Measurements from ENCODE around the gene PLA2G6. TPM values are rescaled to one million over a fixed set of nuclear protein-coding genes. Genes with fewer than 3 reads are reported as not detected.

Gene PLA2G6
- total RNA-seq, 4 donors from 2014 or later, result 4.4 to 30.5 (median 22.0) TPM

- H3K36me3 ChIP-seq, result peaks cover 0 to 24% of the 10 kb centered on the region in 2 donors
- H3K27ac ChIP-seq, result no peak overlapping the region
- no peaks in the 10 kb centered on the region for H3K9me3 ChIP-seq
- ATAC-seq, result no peak
- peaks cover 52% of the 10 kb centered on the region for H3K27me3 ChIP-seq
- H3K4me3 ChIP-seq, result peak overlapping the region in 1 of 2 donors; percentile 51
- H3K4me1 ChIP-seq, result peaks cover 0 to 26% (median 18%) of the 10 kb centered on the region in 3 donors
- WGBS, 2 donors (ENCODE audit: low coverage in 1 of 2), result 10 to 38% methylated on average over 2 to 14 of the region's 52 CpGs
- TF ChIP-seq POLR2A (IDR thresholded peaks at IDR 0.05) (no peak), CTCF (IDR thresholded peaks at IDR 0.05) (no peak)
These were observed 99.4 kb downstream of the PLA2G6 start for GRCh38 chr22:38081941-38082828.

GRCh38 chr22:38081636-38081940, 100.0 kb downstream of the PLA2G6 start:
- H3K9me3 ChIP-seq, result no peaks in the 10 kb centered on the region
- ATAC-seq, result no peak
- TF ChIP-seq EP300 (IDR thresholded peaks at IDR 0.05) (no peak), POLR2AphosphoS5 (IDR thresholded peaks at IDR 0.05) (no peak), CTCF (IDR thresholded peaks at IDR 0.05) (no peak), POLR2A (IDR thresholded peaks at IDR 0.05) (no peak)
- H3K27ac ChIP-seq, result no peak overlapping the region
- peaks cover 0 to 26% (median 18%) of the 10 kb centered on the region in 3 donors for H3K4me1 ChIP-seq
- peaks cover 0 to 21% of the 10 kb centered on the region in 2 donors for H3K36me3 ChIP-seq
- peaks cover 52% of the 10 kb centered on the region for H3K27me3 ChIP-seq
- WGBS, 2 donors (ENCODE audit: low coverage in 1 of 2), result 0% methylated on average over 3 of the region's 17 CpGs; no CpG with 5 or more reads in 1 of the 2 donors
- H3K4me3 ChIP-seq, result peak overlapping the region in 1 of 2 donors; percentile 51

GRCh38 chr22:38080850-38081635, 100.6 kb downstream of the PLA2G6 start:
- Histone ChIP-seq H3K4me1 (peaks cover 0 to 26% (median 18%) of the 10 kb centered on the region in 3 donors), H3K27ac (peak overlapping the region in 1 of 4 donors; percentile 3), H3K9me3 (no peaks in the 10 kb centered on the region), H3K36me3 (peaks cover 0 to 16% of the 10 kb centered on the region in 2 donors), H3K27me3 (peaks cover 52% of the 10 kb centered on the region), H3K4me3 (peak overlapping the region; percentile 3 to 51)
- peak; percentile 59 for ATAC-seq
- TF ChIP-seq CTCF (IDR thresholded peaks at IDR 0.05) (peak in 1 of 4 experiments; percentile 19), POLR2AphosphoS5 (IDR thresholded peaks at IDR 0.05) (no peak)
- WGBS, 2 donors (ENCODE audit: low coverage in 1 of 2), result no CpG with 5 or more reads among the region's 110 CpGs

- ATAC-seq, result no peak
- Histone ChIP-seq H3K4me3 (peak overlapping the region in 1 of 2 donors; percentile 51), H3K27ac (no peak overlapping the region), H3K36me3 (peaks cover 0 to 13% of the 10 kb centered on the region in 2 donors), H3K4me1 (peaks cover 0 to 26% (median 18%) of the 10 kb centered on the region in 3 donors), H3K9me3 (no peaks in the 10 kb centered on the region), H3K27me3 (peaks cover 52% of the 10 kb centered on the region)
- no peak for TF ChIP-seq EP300 (IDR thresholded peaks at IDR 0.05)
- TF ChIP-seq CTCF (IDR thresholded peaks at IDR 0.05), result no peak
- no peak for TF ChIP-seq POLR2A (IDR thresholded peaks at IDR 0.05)
- no peak for TF ChIP-seq POLR2AphosphoS5 (IDR thresholded peaks at IDR 0.05)
- 20% methylated on average over 2 of the region's 11 CpGs; no CpG with 5 or more reads in 1 of the 2 donors for WGBS, 2 donors (ENCODE audit: low coverage in 1 of 2)
These were observed 101.2 kb downstream of the PLA2G6 start for GRCh38 chr22:38080474-38080849.
